ENCODE results near the gene MYZAP. TPM values are rescaled to one million over a fixed set of nuclear protein-coding genes. Genes with fewer than 3 reads are reported as not detected.

MYZAP gene
- total RNA-seq, 1 experiment from 2014 or later = not detected

GRCh38 chr15:57554812-57555179, 36.9 kb upstream of the MYZAP start:
- H3K27me3 ChIP-seq (replicated peaks) = no peaks in the 10 kb centered on the region
- H3K36me3 ChIP-seq = no peaks in the 10 kb centered on the region
- peaks cover 31% of the 10 kb centered on the region for H3K4me1 ChIP-seq (replicated peaks)
- DNase-seq (ENCODE audit: low read depth in 1 of 2, low spot score in 2 of 2) = no peak
- no peak overlapping the region for H3K4me3 ChIP-seq
- no peak overlapping the region for H3K27ac ChIP-seq
- no peaks in the 10 kb centered on the region for H3K9me3 ChIP-seq (replicated peaks)

- Histone ChIP-seq H3K9me3 (replicated peaks) (no peaks in the 10 kb centered on the region), H3K4me1 (replicated peaks) (peaks cover 31% of the 10 kb centered on the region), H3K4me3 (no peak overlapping the region), H3K36me3 (no peaks in the 10 kb centered on the region), H3K27me3 (replicated peaks) (no peaks in the 10 kb centered on the region), H3K27ac (no peak overlapping the region)
- no peak for DNase-seq (ENCODE audit: low read depth in 1 of 2, low spot score in 2 of 2)
Observed at GRCh38 chr15:57555270-57555669, 36.4 kb upstream of the MYZAP start.

- no peak overlapping the region for H3K4me3 ChIP-seq
- no peak overlapping the region for H3K27ac ChIP-seq
- H3K4me1 ChIP-seq (replicated peaks) = peaks cover 24% of the 10 kb centered on the region
- DNase-seq (ENCODE audit: low read depth in 1 of 2, low spot score in 2 of 2) = no peak
- no peaks in the 10 kb centered on the region for H3K27me3 ChIP-seq (replicated peaks)
- H3K9me3 ChIP-seq (replicated peaks) = no peaks in the 10 kb centered on the region
- no peaks in the 10 kb centered on the region for H3K36me3 ChIP-seq
Observed at GRCh38 chr15:57556040-57556439, 35.7 kb upstream of the MYZAP start.

GRCh38 chr15:57557267-57557666, 34.4 kb upstream of the MYZAP start:
- DNase-seq (ENCODE audit: low read depth in 1 of 2, low spot score in 2 of 2) = no peak
- no peaks in the 10 kb centered on the region for H3K36me3 ChIP-seq
- no peak overlapping the region for H3K27ac ChIP-seq
- H3K27me3 ChIP-seq (replicated peaks) = no peaks in the 10 kb centered on the region
- no peak overlapping the region for H3K4me3 ChIP-seq
- peaks cover 15% of the 10 kb centered on the region for H3K4me1 ChIP-seq (replicated peaks)
- no peaks in the 10 kb centered on the region for H3K9me3 ChIP-seq (replicated peaks)

GRCh38 chr15:57557810-57558209, 33.9 kb upstream of the MYZAP start:
- Histone ChIP-seq H3K36me3 (no peaks in the 10 kb centered on the region), H3K4me3 (no peak overlapping the region), H3K9me3 (replicated peaks) (no peaks in the 10 kb centered on the region), H3K27me3 (replicated peaks) (no peaks in the 10 kb centered on the region), H3K27ac (no peak overlapping the region), H3K4me1 (replicated peaks) (peaks cover 10% of the 10 kb centered on the region)
- DNase-seq (ENCODE audit: low read depth in 1 of 2, low spot score in 2 of 2) = no peak

GRCh38 chr15:57559875-57560274, 31.8 kb upstream of the MYZAP start:
- no peak overlapping the region for H3K4me3 ChIP-seq
- DNase-seq (ENCODE audit: low read depth in 1 of 2, low spot score in 2 of 2) = peak in 1 of 2 experiments; percentile 63
- H3K4me1 ChIP-seq (replicated peaks) = peaks cover 9% of the 10 kb centered on the region; the same call in 1 of the 2 replicates
- H3K27me3 ChIP-seq (replicated peaks) = no peaks in the 10 kb centered on the region
- H3K36me3 ChIP-seq = no peaks in the 10 kb centered on the region
- no peak overlapping the region for H3K27ac ChIP-seq
- H3K9me3 ChIP-seq (replicated peaks) = no peaks in the 10 kb centered on the region

DNA sequence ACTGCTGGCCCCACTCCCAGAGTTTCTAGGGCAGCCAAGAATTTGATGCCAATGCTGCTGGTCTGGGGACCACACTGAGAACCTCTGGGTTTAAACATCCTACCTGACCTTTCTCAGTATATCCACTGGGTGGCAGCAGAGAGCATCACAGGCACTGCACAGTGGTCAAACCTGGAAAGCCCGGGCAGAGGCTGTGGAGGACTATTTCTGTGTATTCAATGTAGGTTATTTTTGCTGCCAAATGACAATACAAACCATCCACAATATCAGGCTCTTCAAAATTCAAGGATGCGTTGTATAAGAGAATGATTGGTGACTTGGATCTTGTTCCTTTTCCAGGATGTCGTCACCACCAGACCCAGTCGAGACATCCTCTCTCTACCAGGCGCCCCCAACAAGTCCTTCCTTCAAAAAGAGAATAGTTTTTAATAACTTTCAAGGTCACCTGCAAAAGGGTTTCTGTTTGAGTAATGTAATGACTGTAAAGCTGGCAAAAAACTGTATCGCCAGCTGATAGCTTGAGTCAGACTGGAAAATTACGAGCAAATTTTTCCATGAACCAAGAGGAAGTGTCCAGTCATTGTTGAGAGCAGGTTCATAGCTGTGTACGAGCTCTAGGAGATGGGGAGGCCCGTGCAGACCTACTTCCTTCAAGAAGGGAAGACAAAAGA, 30.5 kb upstream of the MYZAP start:
- H3K9me3 ChIP-seq (replicated peaks) = no peaks in the 10 kb centered on the region
- no peaks in the 10 kb centered on the region for H3K36me3 ChIP-seq
- no peak overlapping the region for H3K27ac ChIP-seq
- H3K4me1 ChIP-seq (replicated peaks) = peaks cover 3% of the 10 kb centered on the region; the same call in 1 of the 2 replicates
- DNase-seq (ENCODE audit: low read depth in 1 of 2, low spot score in 2 of 2) = peak; percentile 50 to 69
- no peaks in the 10 kb centered on the region for H3K27me3 ChIP-seq (replicated peaks)
- H3K4me3 ChIP-seq = no peak overlapping the region

GRCh38 chr15:57562196-57562769, 29.4 kb upstream of the MYZAP start:
- H3K4me3 ChIP-seq = no peak overlapping the region
- no peak overlapping the region for H3K27ac ChIP-seq
- no peak for DNase-seq (ENCODE audit: low read depth in 1 of 2, low spot score in 2 of 2)
- H3K9me3 ChIP-seq (replicated peaks) = no peaks in the 10 kb centered on the region
- peaks cover 3% of the 10 kb centered on the region; the same call in 1 of the 2 replicates for H3K4me1 ChIP-seq (replicated peaks)
- H3K36me3 ChIP-seq = no peaks in the 10 kb centered on the region
- no peaks in the 10 kb centered on the region for H3K27me3 ChIP-seq (replicated peaks)

GRCh38 chr15:57563416-57563815, 28.3 kb upstream of the MYZAP start:
- no peaks in the 10 kb centered on the region for H3K27me3 ChIP-seq (replicated peaks)
- DNase-seq (ENCODE audit: low read depth in 1 of 2, low spot score in 2 of 2) = no peak
- H3K9me3 ChIP-seq (replicated peaks) = no peaks in the 10 kb centered on the region
- no peaks in the 10 kb centered on the region for H3K36me3 ChIP-seq
- peaks cover 3% of the 10 kb centered on the region; the same call in 1 of the 2 replicates for H3K4me1 ChIP-seq (replicated peaks)
- H3K27ac ChIP-seq = no peak overlapping the region
- no peak overlapping the region for H3K4me3 ChIP-seq

DNA sequence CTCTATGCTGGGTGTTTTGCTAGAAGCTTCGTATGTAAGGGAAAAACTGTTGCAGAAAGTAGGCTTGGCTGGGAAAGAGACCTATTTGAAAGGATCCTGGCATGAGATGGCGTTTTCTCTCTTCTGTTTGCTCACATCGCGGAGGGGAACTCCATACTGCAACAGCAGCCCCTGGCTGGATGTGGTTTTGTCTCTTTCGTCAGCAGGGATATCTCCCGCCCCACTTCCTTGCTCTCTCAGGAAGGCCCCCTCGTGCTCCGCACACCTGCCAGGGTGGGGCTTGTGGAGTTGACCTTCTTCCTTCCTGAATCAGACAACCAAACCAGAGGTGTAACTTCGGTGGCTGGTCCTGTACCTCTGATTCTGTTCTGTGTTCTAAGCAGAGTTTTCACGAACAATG, 26.4 kb upstream of the MYZAP start:
- no peak for DNase-seq (ENCODE audit: low read depth in 1 of 2, low spot score in 2 of 2)
- Histone ChIP-seq H3K9me3 (replicated peaks) (no peaks in the 10 kb centered on the region), H3K4me1 (replicated peaks) (peaks cover 3% of the 10 kb centered on the region; the same call in 1 of the 2 replicates), H3K36me3 (no peaks in the 10 kb centered on the region), H3K27ac (no peak overlapping the region), H3K27me3 (replicated peaks) (no peaks in the 10 kb centered on the region), H3K4me3 (no peak overlapping the region)

DNA sequence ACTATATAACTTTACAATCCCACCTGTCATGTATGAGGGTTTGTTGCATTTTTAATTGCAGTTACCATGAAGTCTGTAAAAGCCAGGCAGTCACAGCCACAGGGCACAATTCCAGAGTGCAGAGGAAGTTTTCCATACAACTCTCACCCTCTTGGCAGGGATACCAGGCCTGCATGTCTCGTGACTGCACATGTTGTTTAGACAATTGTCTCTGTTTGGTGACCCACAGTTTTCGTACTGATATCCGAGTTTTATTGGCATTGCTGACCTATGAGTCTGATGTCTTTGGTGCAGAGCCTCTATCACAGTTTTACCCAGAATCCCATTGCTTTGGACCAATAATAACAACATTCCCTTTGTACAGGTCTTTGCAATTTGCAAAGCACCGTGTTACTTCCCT, 24.9 kb upstream of the MYZAP start:
- no peaks in the 10 kb centered on the region for H3K36me3 ChIP-seq
- no peak overlapping the region for H3K27ac ChIP-seq
- no peak for DNase-seq (ENCODE audit: low read depth in 1 of 2, low spot score in 2 of 2)

GRCh38 chr15:57567891-57568290, 23.8 kb upstream of the MYZAP start:
- Histone ChIP-seq H3K4me1 (replicated peaks) (peaks cover 5% of the 10 kb centered on the region; the same call in 1 of the 2 replicates), H3K36me3 (no peaks in the 10 kb centered on the region), H3K9me3 (replicated peaks) (no peaks in the 10 kb centered on the region), H3K27ac (no peak overlapping the region), H3K4me3 (no peak overlapping the region), H3K27me3 (replicated peaks) (peaks cover 3% of the 10 kb centered on the region; the same call in 1 of the 2 replicates)
- DNase-seq (ENCODE audit: low read depth in 1 of 2, low spot score in 2 of 2) = no peak

More for the DNA sequence above, 24.9 kb upstream of the MYZAP start:
- Histone ChIP-seq H3K4me1 (replicated peaks) (peaks cover 5% of the 10 kb centered on the region; the same call in 1 of the 2 replicates), H3K9me3 (replicated peaks) (no peaks in the 10 kb centered on the region), H3K4me3 (no peak overlapping the region), H3K27me3 (replicated peaks) (no peaks in the 10 kb centered on the region)

DNA sequence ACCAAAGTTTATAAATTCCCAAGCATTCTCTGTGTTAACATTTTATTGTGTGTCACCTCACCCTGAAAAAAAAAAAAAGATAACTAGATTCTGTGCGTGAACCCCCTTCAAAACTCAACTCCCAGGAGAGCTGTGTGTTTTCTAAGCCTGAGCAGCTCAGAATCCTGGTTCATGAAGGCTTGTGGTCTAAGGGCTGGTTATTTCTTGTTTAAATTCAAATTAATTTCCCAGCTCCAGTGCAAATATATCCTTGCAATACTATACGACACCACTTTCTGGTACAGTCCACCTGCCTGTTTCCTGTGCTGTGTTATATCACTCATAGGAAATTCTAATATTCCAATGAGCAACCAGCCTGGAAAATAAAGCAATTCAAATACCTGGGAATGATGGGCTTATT, 23.4 kb upstream of the MYZAP start:
- Histone ChIP-seq H3K9me3 (replicated peaks) (no peaks in the 10 kb centered on the region), H3K4me3 (no peak overlapping the region), H3K27me3 (replicated peaks) (peaks cover 3% of the 10 kb centered on the region; the same call in 1 of the 2 replicates), H3K36me3 (no peaks in the 10 kb centered on the region), H3K4me1 (replicated peaks) (peaks cover 5% of the 10 kb centered on the region; the same call in 1 of the 2 replicates), H3K27ac (no peak overlapping the region)
- DNase-seq (ENCODE audit: low read depth in 1 of 2, low spot score in 2 of 2) = no peak

GRCh38 chr15:57570340-57570739, 21.4 kb upstream of the MYZAP start:
- H3K4me1 ChIP-seq (replicated peaks) = peaks cover 5% of the 10 kb centered on the region; the same call in 1 of the 2 replicates
- peaks cover 3% of the 10 kb centered on the region; the same call in 1 of the 2 replicates for H3K27me3 ChIP-seq (replicated peaks)
- no peak overlapping the region for H3K4me3 ChIP-seq
- no peak for DNase-seq (ENCODE audit: low read depth in 1 of 2, low spot score in 2 of 2)
- no peak overlapping the region for H3K27ac ChIP-seq
- H3K36me3 ChIP-seq = no peaks in the 10 kb centered on the region
- no peaks in the 10 kb centered on the region for H3K9me3 ChIP-seq (replicated peaks)
